ENCODE results near the gene PHYH. TPM values are rescaled to one million over a fixed set of nuclear protein-coding genes. Genes with fewer than 3 reads are reported as not detected.

The PHYH gene
- total RNA-seq, 1 experiment from 2014 or later, result 52.3 TPM

- H3K9me3 ChIP-seq, result no peaks in the 10 kb centered on the region
- TF ChIP-seq CTCF (IDR thresholded peaks at IDR 0.05; ENCODE audit: insufficient read depth in 1 of 2, low read depth in 1 of 2, low read length in 1 of 2, severe bottlenecking in 1 of 2, unreplicated experiment in 1 of 2), result no peak
- Mint-ChIP-seq H3K36me3 (ENCODE audit: insufficient read depth, unreplicated experiment) (no peaks in the 10 kb centered on the region), H3K4me1 (ENCODE audit: low read depth, unreplicated experiment) (no peaks in the 10 kb centered on the region), H3K9me3 (ENCODE audit: unreplicated experiment) (no peaks in the 10 kb centered on the region), H3K27ac (ENCODE audit: unreplicated experiment) (no peak overlapping the region), H3K27me3 (ENCODE audit: insufficient read depth, unreplicated experiment) (no peaks in the 10 kb centered on the region), H3K4me3 (ENCODE audit: unreplicated experiment) (no peak overlapping the region)
- BruUV-seq (replicated peaks), result no TSS peak
- POLR2A ChIA-PET, result interaction anchor here (0.6 kb wide), 1 partner anchor 20 kb away, joined by 3 read pairs; no protein-coding TSS in a partner anchor
- no peak for DNase-seq
- H3K27me3 ChIP-seq (replicated peaks; ENCODE audit: control insufficient read depth, insufficient read depth, low read length), result no peaks in the 10 kb centered on the region
- no peak overlapping the region for H3K4me3 ChIP-seq (ENCODE audit: low read depth, low read length)
- CTCF ChIA-PET, result interaction anchor here (0.5 to 0.8 kb wide), 3 partner anchors 30 kb away, joined by 3 read pairs; no protein-coding TSS in a partner anchor
- no peaks in the 10 kb centered on the region for H3K36me3 ChIP-seq (ENCODE audit: control insufficient read depth, insufficient read depth, low read length)
- no peaks in the 10 kb centered on the region; the same call in 1 of the 2 replicates for H3K4me1 ChIP-seq
- intact Hi-C loops (cut with micrococcal nuclease; ENCODE audit: unreplicated experiment), result no loop called here
These were observed 27.7 kb downstream of the PHYH start for GRCh38 chr10:13272164-13272571.

GRCh38 chr10:13271552-13272163, 28.2 kb downstream of the PHYH start:
- H3K27ac Mint-ChIP-seq (ENCODE audit: unreplicated experiment), result no peak overlapping the region
- no peak overlapping the region for H3K4me3 Mint-ChIP-seq (ENCODE audit: unreplicated experiment)
- intact Hi-C loops (cut with micrococcal nuclease; ENCODE audit: unreplicated experiment), result loop anchor here (1.0 kb wide), 1 partner anchor 31 kb away; no protein-coding TSS in a partner anchor
- no peaks in the 10 kb centered on the region for H3K36me3 ChIP-seq (ENCODE audit: control insufficient read depth, insufficient read depth, low read length)
- CTCF ChIA-PET, result interaction anchor here (0.8 kb wide), 2 partner anchors 30 to 31 kb away, joined by 3 read pairs; no protein-coding TSS in a partner anchor
- H3K4me1 ChIP-seq, result no peaks in the 10 kb centered on the region; the same call in 1 of the 2 replicates
- no peak overlapping the region for H3K4me3 ChIP-seq (ENCODE audit: low read depth, low read length)
- H3K36me3 Mint-ChIP-seq (ENCODE audit: insufficient read depth, unreplicated experiment), result no peaks in the 10 kb centered on the region
- TF ChIP-seq CTCF (IDR thresholded peaks at IDR 0.05; ENCODE audit: insufficient read depth in 1 of 2, low read depth in 1 of 2, low read length in 1 of 2, severe bottlenecking in 1 of 2, unreplicated experiment in 1 of 2), result peak; percentile 59 to 68
- POLR2A ChIA-PET, result interaction anchor here (0.6 kb wide), 1 partner anchor 20 kb away, joined by 3 read pairs; no protein-coding TSS in a partner anchor
- H3K4me1 Mint-ChIP-seq (ENCODE audit: low read depth, unreplicated experiment), result no peaks in the 10 kb centered on the region
- H3K9me3 Mint-ChIP-seq (ENCODE audit: unreplicated experiment), result no peaks in the 10 kb centered on the region
- H3K27me3 Mint-ChIP-seq (ENCODE audit: insufficient read depth, unreplicated experiment), result no peaks in the 10 kb centered on the region
- no peaks in the 10 kb centered on the region for H3K9me3 ChIP-seq
- BruUV-seq (replicated peaks), result no TSS peak
- peak; percentile 61 to 69 for DNase-seq
- no peaks in the 10 kb centered on the region for H3K27me3 ChIP-seq (replicated peaks; ENCODE audit: control insufficient read depth, insufficient read depth, low read length)

GRCh38 chr10:13270877-13271551, 28.9 kb downstream of the PHYH start:
- H3K27ac Mint-ChIP-seq (ENCODE audit: unreplicated experiment), result no peak overlapping the region
- Histone ChIP-seq H3K4me1 (no peaks in the 10 kb centered on the region; the same call in 1 of the 2 replicates), H3K4me3 (ENCODE audit: low read depth, low read length) (no peak overlapping the region), H3K27me3 (replicated peaks; ENCODE audit: control insufficient read depth, insufficient read depth, low read length) (no peaks in the 10 kb centered on the region), H3K9me3 (no peaks in the 10 kb centered on the region), H3K36me3 (ENCODE audit: control insufficient read depth, insufficient read depth, low read length) (no peaks in the 10 kb centered on the region)
- H3K36me3 Mint-ChIP-seq (ENCODE audit: insufficient read depth, unreplicated experiment), result no peaks in the 10 kb centered on the region
- intact Hi-C loops (cut with micrococcal nuclease; ENCODE audit: unreplicated experiment), result loop anchor here (1.0 kb wide), 1 partner anchor 31 kb away; no protein-coding TSS in a partner anchor
- peak in 1 of 2 experiments; percentile 13 for DNase-seq
- no peak overlapping the region for H3K4me3 Mint-ChIP-seq (ENCODE audit: unreplicated experiment)
- BruUV-seq (replicated peaks), result no TSS peak
- H3K4me1 Mint-ChIP-seq (ENCODE audit: low read depth, unreplicated experiment), result no peaks in the 10 kb centered on the region
- no peaks in the 10 kb centered on the region for H3K9me3 Mint-ChIP-seq (ENCODE audit: unreplicated experiment)
- ChIA-PET CTCF (interaction anchor here (0.8 kb wide), 1 partner anchor 32 kb away, joined by 3 read pairs; no protein-coding TSS in a partner anchor), POLR2A (no interaction called here)
- no peak for TF ChIP-seq CTCF (IDR thresholded peaks at IDR 0.05; ENCODE audit: insufficient read depth in 1 of 2, low read depth in 1 of 2, low read length in 1 of 2, severe bottlenecking in 1 of 2, unreplicated experiment in 1 of 2)
- H3K27me3 Mint-ChIP-seq (ENCODE audit: insufficient read depth, unreplicated experiment), result no peaks in the 10 kb centered on the region

Measured in Caco-2 (cell line).